K562 (cell line): ENCODE measurements around the gene AHI1. TPM values are rescaled to one million over a fixed set of nuclear protein-coding genes. Genes with fewer than 3 reads are reported as not detected.

Source experiments
- E4F1 ChIP-seq: fragments of 250-450 bp; sonication (Bioruptor Pico); IDR thresholded peaks from 2 replicates; pipeline ENCODE4 v1.5.0; 2021; ENCODE audit warnings: mild to moderate bottlenecking, borderline replicate concordance
- ETV5 ChIP-seq: sonication (generic); formaldehyde crosslinking; IDR thresholded peaks from 2 replicates; pipeline ENCODE4 v1.4.0; 2020; ENCODE audit warnings: low read depth, mild to moderate bottlenecking, missing genetic modification reagents
- FOSL1 ChIP-seq: fragments of 200-800 bp; sonication (Bioruptor generic); conservative IDR thresholded peaks from 2 replicates; pipeline ENCODE4 v1.6.1; 2016; ENCODE audit warnings: missing genetic modification characterization, missing compliant biosample characterization
- KAT2B ChIP-seq: IDR thresholded peaks from one replicate; pipeline ENCODE4 v1.6.1; 2012; ENCODE audit warnings: low read depth, mild to moderate bottlenecking, control low read depth, inconsistent platforms, low read length, moderate library complexity
- MBD2 ChIP-seq: sonication (generic); IDR thresholded peaks from 2 replicates; pipeline ENCODE4 v1.6.1; 2016; ENCODE audit warnings: low read depth, borderline replicate concordance
- MEIS2 ChIP-seq: fragments of 450-650 bp; IDR thresholded peaks from 2 replicates; pipeline ENCODE4 v1.6.1; 2014; ENCODE audit warnings: mild to moderate bottlenecking; ENCODE audit not compliant: partially characterized antibody
- MLLT1 ChIP-seq, 2 experiments: fragments of 450-650 bp; IDR thresholded peaks; 2 replicates each; pipeline ENCODE4 v1.6.1; 2016
- MTA3 ChIP-seq: fragments of 450-650 bp; formaldehyde crosslinking; IDR thresholded peaks from 2 replicates; pipeline ENCODE4 v1.6.1; 2017; ENCODE audit warnings: mild to moderate bottlenecking, borderline replicate concordance
- NFE2 ChIP-seq: IDR thresholded peaks from 2 replicates; pipeline ENCODE4 v1.6.1; 2014; ENCODE audit warnings: antibody characterized with exemption, low read depth
- NONO ChIP-seq, 2 experiments: fragments of 200-400 bp in 1 of 2; fragments of 450-650 bp in 1 of 2; formaldehyde crosslinking in 1 of 2; IDR thresholded peaks; 2 replicates each; pipeline ENCODE4 v1.6.1; 2017; ENCODE audit warnings: low read depth in 2 of 2, mild to moderate bottlenecking in 2 of 2, moderate library complexity in 2 of 2, low read length in 1 of 2
- NR3C1 ChIP-seq: sonication (generic); formaldehyde crosslinking; IDR thresholded peaks from 2 replicates; pipeline ENCODE4 v1.8.1; 2022; ENCODE audit warnings: missing genetic modification reagents
- SMARCB1 ChIP-seq: IDR thresholded peaks from 2 replicates; pipeline ENCODE4 v1.6.1; 2011; ENCODE audit warnings: improper control_type of control experiment, low read depth; ENCODE audit not compliant: insufficient read length
- SOX6 ChIP-seq: fragments of 450-650 bp; IDR thresholded peaks from 2 replicates; pipeline ENCODE4 v1.6.1; 2014; ENCODE audit warnings: mild to moderate bottlenecking
- ZBTB12 ChIP-seq: fragments of 250-450 bp; sonication (Bioruptor Pico); IDR thresholded peaks from 2 replicates; pipeline ENCODE4 v1.4.0; 2020
- ZC3H11A ChIP-seq: IDR thresholded peaks from 2 replicates; pipeline ENCODE4 v1.6.1; 2012; ENCODE audit warnings: low read depth, low read length, improper control_type of control experiment
- ZNF121 ChIP-seq: sonication (generic); formaldehyde crosslinking; conservative IDR thresholded peaks from 2 replicates; pipeline ENCODE4 v1.8.0; 2022; ENCODE audit warnings: missing genetic modification reagents
- ZNF175 ChIP-seq: fragments of 200-800 bp; sonication (Bioruptor generic); IDR thresholded peaks from 2 replicates; pipeline ENCODE4 v1.6.1; 2016; ENCODE audit warnings: low read depth, mild to moderate bottlenecking, missing genetic modification characterization, missing compliant biosample characterization
- ZNF408 ChIP-seq: fragments of 250-450 bp; sonication (Bioruptor Pico); IDR thresholded peaks from 2 replicates; pipeline ENCODE4 v1.4.0; 2020; ENCODE audit warnings: low read depth, mild to moderate bottlenecking, moderate library complexity
- ZNF780A ChIP-seq: fragments of 250-450 bp; sonication (Bioruptor Pico); IDR thresholded peaks from 2 replicates; pipeline ENCODE4 v1.5.0; 2021; ENCODE audit warnings: mild to moderate bottlenecking
- ZSCAN29 ChIP-seq: fragments of 450-650 bp; IDR thresholded peaks from 2 replicates; pipeline ENCODE4 v1.6.1; 2017
- polyA plus RNA-seq, 8 experiments: library from polyadenylated mRNA; depleted of rRNA in 4 of 8; stranded (reverse) in 5 of 8; unstranded in 3 of 8; fragments of >200 nt; fragmentation: Nextera tagmentation in 2 of 8; fragmentation: Illumina TruSeq in 1 of 8; extraction: Ambion mirVana in 2 of 8; extraction: Trizol in 1 of 8; gene quantifications; 2 replicates each; pipeline versions ENCODE4 v1.2.1 to v1.2.3, GENCODE V29; 2011 to 2014; ENCODE audit warnings: inconsistent platforms in 1 of 8, missing spikeins in 1 of 8
- total RNA-seq, 7 experiments: library from RNA; depleted of rRNA in 6 of 7; stranded (reverse); fragments of >200 nt in 6 of 7; fragmentation: Illumina TruSeq in 2 of 7; extraction: Trizol in 2 of 7; gene quantifications; 2 replicates each; pipeline versions ENCODE4 v1.2.1 to v1.2.3, GENCODE V29; 2011 to 2021; ENCODE audit warnings: low replicate concordance in 1 of 7
- TF ChIP-seq, protein P1 (sequence below): IDR thresholded peaks from 3 replicates; pipeline ENCODE4 v1.6.1; 2011; ENCODE audit warnings: borderline replicate concordance, mild to moderate bottlenecking, moderate library complexity; ENCODE audit not compliant: insufficient read length; ENCODE audit errors: extremely low read depth

The AHI1 gene
- total and polyA plus RNA-seq, 9 of the 15 experiments (the other 6 are each of a cell fraction or from before 2014, with no cell fraction given): 24.7 to 54.9 (median 32.2) TPM

- TF ChIP-seq E4F1 (CRISPR knock-in tag) (no peak), ZNF780A (CRISPR knock-in tag) (no peak), ETV5 (CRISPR knock-in tag) (no peak), NONO (IDR thresholded peaks at IDR 0.05; ENCODE audit: low read depth in 2 of 2, low read length in 1 of 2) (no peak), MTA3 (no peak), MBD2 (no peak), NFE2 (peak; percentile 40; the same call in 1 of the 2 replicates), FOSL1 (tag) (peak; percentile 37), SMARCB1 (no peak), NR3C1 (no peak), ZC3H11A (no peak), KAT2B (no peak), MLLT1 (IDR thresholded peaks at IDR 0.05) (no peak), SOX6 (0 out of 2 replicates have a peak, but pooled peaks have one; percentile 26), ZNF175 (CRISPR knock-in tag) (no peak), ZNF408 (no peak), ZSCAN29 (no peak), ZBTB12 (CRISPR knock-in tag) (no peak), ZNF121 (CRISPR knock-in tag) (no peak), MEIS2 (peak; percentile 6)
- TF ChIP-seq, protein P1, sequence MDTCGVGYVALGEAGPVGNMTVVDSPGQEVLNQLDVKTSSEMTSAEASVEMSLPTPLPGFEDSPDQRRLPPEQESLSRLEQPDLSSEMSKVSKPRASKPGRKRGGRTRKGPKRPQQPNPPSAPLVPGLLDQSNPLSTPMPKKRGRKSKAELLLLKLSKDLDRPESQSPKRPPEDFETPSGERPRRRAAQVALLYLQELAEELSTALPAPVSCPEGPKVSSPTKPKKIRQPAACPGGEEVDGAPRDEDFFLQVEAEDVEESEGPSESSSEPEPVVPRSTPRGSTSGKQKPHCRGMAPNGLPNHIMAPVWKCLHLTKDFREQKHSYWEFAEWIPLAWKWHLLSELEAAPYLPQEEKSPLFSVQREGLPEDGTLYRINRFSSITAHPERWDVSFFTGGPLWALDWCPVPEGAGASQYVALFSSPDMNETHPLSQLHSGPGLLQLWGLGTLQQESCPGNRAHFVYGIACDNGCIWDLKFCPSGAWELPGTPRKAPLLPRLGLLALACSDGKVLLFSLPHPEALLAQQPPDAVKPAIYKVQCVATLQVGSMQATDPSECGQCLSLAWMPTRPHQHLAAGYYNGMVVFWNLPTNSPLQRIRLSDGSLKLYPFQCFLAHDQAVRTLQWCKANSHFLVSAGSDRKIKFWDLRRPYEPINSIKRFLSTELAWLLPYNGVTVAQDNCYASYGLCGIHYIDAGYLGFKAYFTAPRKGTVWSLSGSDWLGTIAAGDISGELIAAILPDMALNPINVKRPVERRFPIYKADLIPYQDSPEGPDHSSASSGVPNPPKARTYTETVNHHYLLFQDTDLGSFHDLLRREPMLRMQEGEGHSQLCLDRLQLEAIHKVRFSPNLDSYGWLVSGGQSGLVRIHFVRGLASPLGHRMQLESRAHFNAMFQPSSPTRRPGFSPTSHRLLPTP: no peak
These were observed 198.3 kb downstream of the AHI1 start (continued) for GRCh38 chr6:135299256-135299655.
